ENCODE results near the gene CHRNA7.

GRCh38 chr15:32130823-32131222 lies 100.5 kb downstream of the CHRNA7 start:
- TF ChIP-seq CTCF (IDR thresholded peaks at IDR 0.05) (no peak), POLR2A (IDR thresholded peaks at IDR 0.05) (no peak)

Data from uterus (tissue), 2 donors.